GM21717 (cell line): ENCODE data around the gene FAM181A.

Experiments
- ATAC-seq: cut with Tn5 transposase; IDR thresholded peaks from one replicate; pipeline ENCODE4 v1.9.1; 2021; ENCODE audit warnings: mild to moderate bottlenecking, moderate library complexity; ENCODE audit not compliant: unreplicated experiment

The FAM181A gene

GRCh38 chr14:93903342-93904184 lies 23.6 kb upstream of the FAM181A start:
- ATAC-seq = no peak

GRCh38 chr14:93905623-93906022 lies 21.5 kb upstream of the FAM181A start:
- ATAC-seq = no peak

GRCh38 chr14:93906341-93907329 lies 20.5 kb upstream of the FAM181A start:
- peak; percentile 61 for ATAC-seq

- no peak for ATAC-seq
Observed at GRCh38 chr14:93909429-93910128, 17.6 kb upstream of the FAM181A start.

GRCh38 chr14:93911975-93912615 lies 15.0 kb upstream of the FAM181A start:
- ATAC-seq = no peak

GRCh38 chr14:93912782-93913181 lies 14.4 kb upstream of the FAM181A start:
- ATAC-seq = no peak

GRCh38 chr14:93914278-93914677 lies 12.9 kb upstream of the FAM181A start:
- ATAC-seq = no peak

- no peak for ATAC-seq
Observed at GRCh38 chr14:93915070-93915705, 12.0 kb upstream of the FAM181A start.

GRCh38 chr14:93915800-93916199 lies 11.3 kb upstream of the FAM181A start:
- ATAC-seq = no peak

GRCh38 chr14:93916498-93916897 lies 10.6 kb upstream of the FAM181A start:
- no peak for ATAC-seq

- ATAC-seq = no peak
Observed at GRCh38 chr14:93917141-93917540, 10.0 kb upstream of the FAM181A start.

GRCh38 chr14:93921001-93921806 lies 5.9 kb upstream of the FAM181A start:
- ATAC-seq = no peak

- no peak for ATAC-seq
Observed at GRCh38 chr14:93923626-93924025, 3.5 kb upstream of the FAM181A start.

GRCh38 chr14:93924592-93925355 lies 2.4 kb upstream of the FAM181A start:
- no peak for ATAC-seq

GRCh38 chr14:93925374-93925895 lies 1.7 kb upstream of the FAM181A start:
- no peak for ATAC-seq

GRCh38 chr14:93926245-93926872 lies 785 bp upstream of the FAM181A start:
- ATAC-seq = no peak

- no peak for ATAC-seq
Observed at GRCh38 chr14:93927800-93928145, 629 bp downstream of the FAM181A start.
